Activated naive CD4-positive, alpha-beta T cell (primary cell): ENCODE data around the gene CAMKK2.
"Not testable (repeated sequence)": the region's sequence is repeated elsewhere in the genome, so short reads cannot be mapped to it uniquely, and the experiment has no call there.

ENCODE experiments used
- DNase-seq, 4 experiments: peaks; one replicate each; lab custom pipeline; 2025; lab: John Stamatoyannopoulos, UW

Gene CAMKK2

GRCh38 chr12:121298411-121298810 is 1.9 kb upstream of the CAMKK2 start:
- DNase-seq = not testable (repeated sequence)

DNA sequence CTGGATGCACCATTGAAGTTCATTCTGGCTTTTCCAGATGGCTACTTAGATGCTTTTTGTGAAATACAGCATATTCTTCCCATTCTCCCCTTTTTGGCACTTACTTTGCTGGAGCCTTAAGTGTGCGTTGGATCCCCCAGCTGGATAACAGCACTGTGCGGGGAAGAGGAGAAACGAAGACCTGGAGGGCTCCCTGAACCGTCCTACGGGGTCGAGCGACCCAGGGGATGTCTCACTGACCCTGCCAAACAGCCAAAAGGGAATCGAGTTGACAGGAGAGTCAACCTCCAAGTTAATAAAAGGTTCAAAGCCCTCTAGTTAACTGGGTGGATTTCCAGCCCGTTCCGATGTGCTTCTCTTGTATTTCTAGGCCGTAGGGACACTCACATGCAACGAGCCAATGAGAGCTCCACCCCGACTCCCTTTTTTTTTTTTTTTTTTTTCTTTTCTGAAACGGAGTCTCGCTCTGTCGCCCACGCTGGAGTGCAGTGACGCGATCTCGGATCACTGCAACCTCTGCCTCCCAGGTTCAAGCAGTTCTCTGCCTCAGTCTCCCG is 1.0 kb upstream of the CAMKK2 start:
- DNase-seq = no peak

GRCh38 chr12:121295746-121296617 is 527 bp downstream of the CAMKK2 start:
- peak in 3 of 4 experiments; percentile 19 to 47 (median 43) for DNase-seq

DNA sequence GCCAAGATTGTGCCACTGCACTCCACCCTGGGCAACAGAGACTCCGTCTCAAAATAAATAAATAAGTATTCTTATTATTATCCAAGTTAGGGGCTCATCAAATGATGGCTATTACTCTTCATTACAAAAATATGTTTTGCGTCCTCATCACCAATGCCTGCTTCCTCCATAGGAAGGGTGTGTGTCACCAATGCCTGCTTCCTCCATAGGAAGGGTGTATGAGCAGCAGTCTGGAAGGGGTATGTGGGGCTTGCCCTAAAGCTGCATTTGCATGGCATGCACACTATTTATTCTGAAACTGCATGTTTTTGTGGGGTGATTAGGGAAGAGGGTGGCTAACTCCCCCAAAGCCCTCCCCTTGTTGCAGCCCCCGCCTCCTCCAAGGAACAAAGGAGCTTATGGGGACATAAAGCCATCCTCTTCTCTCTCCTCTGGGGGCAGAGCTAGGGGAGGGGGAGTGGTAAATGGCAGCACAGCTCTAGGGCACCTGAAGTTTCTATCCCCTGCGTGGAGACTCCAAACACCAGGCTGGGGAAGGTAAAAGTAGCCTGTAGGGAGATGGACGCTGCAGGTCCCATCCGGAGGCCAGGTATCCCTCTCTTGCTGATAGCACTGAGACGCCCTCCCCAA is 1.3 kb downstream of the CAMKK2 start:
- DNase-seq = no peak

GRCh38 chr12:121294151-121294889 is 2.2 kb downstream of the CAMKK2 start:
- DNase-seq = no peak

GRCh38 chr12:121293603-121294002 is 2.9 kb downstream of the CAMKK2 start:
- no peak for DNase-seq

DNA sequence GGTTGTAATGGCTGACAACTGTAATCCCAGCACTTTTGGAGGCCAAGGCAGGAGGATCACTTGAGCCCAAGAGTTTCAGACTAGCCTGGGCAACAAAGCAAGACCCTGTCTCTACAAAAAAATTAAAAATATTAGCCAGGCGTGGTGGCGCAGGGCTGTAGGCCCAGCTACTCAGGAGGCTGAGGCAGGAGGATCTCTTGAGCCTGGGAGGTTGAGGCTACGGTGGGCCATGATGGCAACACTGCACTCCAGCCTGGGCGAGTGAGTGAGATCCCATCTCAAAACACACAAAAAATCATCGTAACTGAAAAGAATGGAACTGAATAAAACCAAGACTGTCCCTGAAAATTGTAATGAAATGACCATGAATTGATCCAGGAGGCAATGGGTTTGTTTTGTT is 6.1 kb downstream of the CAMKK2 start:
- DNase-seq = no peak

DNA sequence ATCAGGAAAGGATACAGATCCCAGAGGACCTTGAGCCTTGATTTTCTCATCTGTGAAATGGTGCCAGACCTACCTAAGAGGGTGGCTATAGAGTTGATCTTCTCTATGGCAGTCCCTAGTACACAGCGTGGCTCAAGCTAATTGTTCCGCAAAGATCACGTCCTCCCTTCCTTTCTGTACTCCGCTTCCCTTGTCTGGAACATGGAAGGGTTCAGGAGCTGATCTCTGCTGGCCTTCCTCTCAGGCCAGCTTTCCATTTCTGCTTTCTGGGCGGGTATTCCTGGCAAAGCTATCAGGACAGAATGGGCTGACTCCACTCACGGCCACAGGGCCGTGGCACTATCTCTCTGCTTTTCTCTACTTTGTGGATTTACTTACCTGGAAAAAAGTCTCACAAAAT is 6.5 kb downstream of the CAMKK2 start:
- DNase-seq = no peak

DNA sequence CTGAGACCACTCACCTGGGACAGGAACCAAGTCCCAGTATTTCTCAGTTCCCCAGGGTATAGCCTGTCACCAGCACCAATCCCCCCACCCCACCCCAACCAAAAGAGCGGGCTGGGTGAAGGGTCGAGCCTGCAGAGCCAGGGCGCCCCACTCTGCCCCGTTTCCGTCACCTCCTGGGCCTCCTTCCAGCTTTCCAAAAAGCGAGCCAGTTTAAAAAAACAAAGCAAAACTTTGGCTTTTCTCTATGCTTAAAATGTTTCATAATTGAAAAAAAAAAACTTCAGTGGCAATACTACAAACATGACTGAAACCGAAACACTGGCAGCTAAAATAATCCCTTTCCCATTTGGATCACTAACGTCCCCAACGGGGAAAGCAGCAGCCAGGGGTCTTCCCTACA is 7.5 kb downstream of the CAMKK2 start:
- DNase-seq = no peak

GRCh38 chr12:121288158-121288845 is 8.2 kb downstream of the CAMKK2 start:
- DNase-seq = no peak

DNA sequence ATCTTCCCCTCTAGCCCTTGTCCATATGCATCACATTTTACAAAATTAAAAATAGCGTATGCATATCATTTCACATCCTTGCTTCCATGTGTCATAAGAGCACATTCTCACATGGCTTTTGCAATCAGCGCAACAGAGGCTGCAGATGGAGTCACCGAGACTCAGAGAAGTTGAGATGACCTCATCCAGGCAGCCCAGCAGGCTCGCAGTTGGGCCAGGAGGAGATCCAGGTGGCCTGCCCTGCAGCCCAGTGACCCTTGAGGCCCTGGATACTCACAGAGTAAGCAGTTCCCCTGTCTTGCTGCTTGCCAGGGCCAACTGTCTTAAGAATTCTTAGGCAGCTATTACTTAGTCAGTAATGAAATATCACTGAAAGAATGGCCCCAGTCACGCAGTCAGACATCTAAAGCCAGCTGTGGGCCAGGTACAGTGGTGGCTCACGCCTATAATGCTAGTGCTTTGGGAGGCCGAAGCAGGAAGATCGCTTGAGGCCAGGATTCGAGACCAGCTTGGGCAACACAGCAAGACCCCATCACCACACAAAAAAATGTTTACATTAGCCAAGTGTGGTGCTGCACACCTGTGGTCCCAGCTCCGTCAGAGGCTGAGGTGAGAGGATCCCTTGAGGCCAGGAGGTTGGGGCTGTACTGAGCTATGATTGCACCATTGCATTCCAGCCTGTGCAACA is 9.1 kb downstream of the CAMKK2 start:
- no peak for DNase-seq

GRCh38 chr12:121285856-121286255 is 10.7 kb downstream of the CAMKK2 start:
- no peak for DNase-seq

GRCh38 chr12:121284551-121285390 is 11.7 kb downstream of the CAMKK2 start:
- DNase-seq = no peak

DNA sequence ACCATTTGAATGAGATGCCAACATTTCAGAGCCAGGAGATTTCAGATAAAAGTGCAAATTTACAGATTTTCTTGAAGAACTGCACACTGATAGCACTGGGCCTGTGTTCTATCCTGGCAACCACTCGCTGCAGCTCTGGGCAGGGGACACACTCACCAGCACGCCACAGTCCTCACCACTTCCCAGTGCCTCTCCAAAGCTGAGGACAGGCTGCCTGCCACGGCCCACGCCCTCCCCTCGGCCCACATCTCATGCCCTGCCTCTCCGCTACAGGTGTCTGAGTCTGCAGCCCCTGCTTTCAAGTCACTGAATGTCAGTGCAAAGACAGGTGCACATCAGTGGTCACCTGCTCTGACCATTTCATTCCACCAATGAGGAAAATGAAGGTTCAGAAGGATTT is 12.7 kb downstream of the CAMKK2 start:
- no peak for DNase-seq

DNA sequence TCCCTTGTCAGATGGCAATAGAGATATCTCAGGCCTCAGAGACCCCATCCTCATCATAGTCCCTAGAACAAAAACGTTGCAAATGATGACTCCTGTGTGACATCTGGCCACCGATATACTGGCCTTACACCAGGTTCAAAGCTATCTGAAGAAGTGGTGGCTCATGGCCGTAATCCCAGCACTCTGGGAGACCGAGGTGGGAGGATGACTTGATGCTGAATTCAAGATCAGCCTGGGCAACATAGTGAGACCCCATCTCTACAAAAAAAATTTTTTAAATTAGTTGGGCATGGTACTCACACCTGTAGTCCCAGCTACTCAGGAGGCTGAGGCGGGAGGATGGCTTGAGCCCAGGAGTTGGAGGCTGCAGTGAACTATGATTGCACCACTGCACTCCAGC is 13.1 kb downstream of the CAMKK2 start:
- DNase-seq = no peak

DNA sequence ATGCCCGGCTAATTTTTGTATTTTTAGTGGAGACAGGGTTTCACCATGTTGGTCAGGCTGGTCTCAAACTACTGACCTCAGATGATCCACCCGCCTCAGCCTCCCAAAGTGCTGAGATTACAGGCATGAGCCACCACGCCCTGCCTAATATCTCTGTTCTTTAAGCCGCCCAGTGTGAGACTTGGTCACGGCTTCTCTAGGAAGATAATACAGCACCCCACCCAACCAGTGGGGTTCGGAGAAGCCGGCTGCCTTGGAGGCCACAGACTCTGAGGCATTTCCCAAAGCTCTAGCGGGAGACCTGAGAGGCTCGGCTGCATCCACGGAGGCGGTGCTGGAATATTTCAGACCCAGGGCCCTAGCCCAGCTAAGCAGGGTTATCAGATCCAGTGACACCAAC is 13.6 kb downstream of the CAMKK2 start:
- not testable (repeated sequence) for DNase-seq

GRCh38 chr12:121282072-121282742 is 14.3 kb downstream of the CAMKK2 start:
- DNase-seq = no peak

GRCh38 chr12:121281116-121281515 is 15.4 kb downstream of the CAMKK2 start:
- DNase-seq = not testable (repeated sequence)

- DNase-seq = not testable (repeated sequence)
Observed at GRCh38 chr12:121280531-121280930, 16.0 kb downstream of the CAMKK2 start.

DNA sequence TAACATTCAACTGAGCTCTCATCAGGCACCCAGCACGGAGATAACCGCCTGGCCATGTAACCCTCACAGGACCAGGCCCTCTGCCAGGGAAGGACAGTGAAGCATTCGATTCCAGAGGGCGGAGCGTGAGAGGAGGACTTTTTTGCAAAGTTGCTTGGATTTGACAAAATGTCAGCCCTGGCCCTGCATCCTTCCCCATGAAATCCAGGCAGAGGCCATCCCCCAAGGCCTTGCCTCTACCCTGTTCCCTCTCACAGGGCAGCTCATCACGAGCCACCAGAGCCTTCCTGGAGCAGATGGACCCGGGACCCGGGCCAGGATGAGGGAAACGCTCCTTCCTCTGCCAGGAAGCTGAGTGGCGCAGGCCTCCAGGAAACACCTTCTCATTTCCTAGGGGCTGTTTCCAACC is 17.0 kb downstream of the CAMKK2 start:
- no peak for DNase-seq
